K562 (cell line): Measurements from ENCODE around the gene GNRHR. TPM values are rescaled to one million over a fixed set of nuclear protein-coding genes. Genes with fewer than 3 reads are reported as not detected.

Experiments
- BCLAF1 ChIP-seq, 2 experiments: fragments of 450-650 bp in 1 of 2; IDR thresholded peaks; 2 replicates each; pipeline ENCODE4 v1.6.1; 2011 to 2017; ENCODE audit warnings: low read depth in 2 of 2, antibody characterized with exemption in 1 of 2, borderline replicate concordance in 1 of 2, low read length in 1 of 2, mild to moderate bottlenecking in 1 of 2, mixed read lengths in 1 of 2; ENCODE audit not compliant: control insufficient read depth in 1 of 2
- CUX1 ChIP-seq: fragments of 200-800 bp; sonication (Bioruptor generic); IDR thresholded peaks from 2 replicates; pipeline ENCODE4 v1.6.1; 2016; ENCODE audit warnings: missing genetic modification characterization, missing compliant biosample characterization
- HES1 ChIP-seq: fragments of 450-650 bp; IDR thresholded peaks from 2 replicates; pipeline ENCODE4 v1.6.1; 2016; ENCODE audit warnings: low read depth, mild to moderate bottlenecking, moderate library complexity
- IRF2 ChIP-seq: sonication (generic); formaldehyde crosslinking; IDR thresholded peaks from 2 replicates; pipeline ENCODE4 v1.8.1; 2022; ENCODE audit warnings: mild to moderate bottlenecking, missing genetic modification reagents
- MBD1 ChIP-seq: fragments of 250-450 bp; sonication (Bioruptor Pico); IDR thresholded peaks from 2 replicates; pipeline ENCODE4 v1.8.0; 2022; ENCODE audit warnings: inconsistent platforms
- PREB ChIP-seq: sonication (generic); formaldehyde crosslinking; IDR thresholded peaks from 2 replicates; pipeline ENCODE4 v1.8.1; 2023; ENCODE audit warnings: mild to moderate bottlenecking, missing genetic modification reagents
- RBM22 ChIP-seq: fragments of 200-400 bp; formaldehyde crosslinking; IDR thresholded peaks from 2 replicates; pipeline ENCODE4 v1.6.1; 2018; ENCODE audit warnings: low read length, low read depth; ENCODE audit not compliant: poor library complexity, severe bottlenecking
- RFX1 ChIP-seq: fragments of 450-650 bp; IDR thresholded peaks from 2 replicates; pipeline ENCODE4 v1.6.1; 2016; ENCODE audit warnings: mild to moderate bottlenecking, moderate library complexity
- ZBTB1 ChIP-seq: sonication (generic); formaldehyde crosslinking; IDR thresholded peaks from 2 replicates; pipeline ENCODE4 v1.8.1; 2023; ENCODE audit warnings: missing genetic modification reagents, low read depth, mild to moderate bottlenecking, borderline replicate concordance
- ZNF121 ChIP-seq: sonication (generic); formaldehyde crosslinking; conservative IDR thresholded peaks from 2 replicates; pipeline ENCODE4 v1.8.0; 2022; ENCODE audit warnings: missing genetic modification reagents
- ZNF165 ChIP-seq: fragments of 250-450 bp; sonication (Bioruptor Pico); IDR thresholded peaks from 2 replicates; pipeline ENCODE4 v1.4.0; 2020; ENCODE audit warnings: borderline replicate concordance
- ZNF511 ChIP-seq: sonication (generic); formaldehyde crosslinking; IDR thresholded peaks from 2 replicates; pipeline ENCODE4 v1.8.0; 2022; ENCODE audit warnings: mild to moderate bottlenecking, missing genetic modification reagents
- polyA plus RNA-seq, 8 experiments: library from polyadenylated mRNA; depleted of rRNA in 4 of 8; stranded (reverse) in 5 of 8; unstranded in 3 of 8; fragments of >200 nt; fragmentation: Nextera tagmentation in 2 of 8; fragmentation: Illumina TruSeq in 1 of 8; extraction: Ambion mirVana in 2 of 8; extraction: Trizol in 1 of 8; gene quantifications; 2 replicates each; pipeline versions ENCODE4 v1.2.1 to v1.2.3, GENCODE V29; 2011 to 2014; ENCODE audit warnings: inconsistent platforms in 1 of 8, missing spikeins in 1 of 8
- total RNA-seq, 7 experiments: library from RNA; depleted of rRNA in 6 of 7; stranded (reverse); fragments of >200 nt in 6 of 7; fragmentation: Illumina TruSeq in 2 of 7; extraction: Trizol in 2 of 7; gene quantifications; 2 replicates each; pipeline versions ENCODE4 v1.2.1 to v1.2.3, GENCODE V29; 2011 to 2021; ENCODE audit warnings: low replicate concordance in 1 of 7

The GNRHR gene
- total and polyA plus RNA-seq, 9 of the 15 experiments (the other 6 are each of a cell fraction or from before 2014, with no cell fraction given), result 0.06 to 0.13 TPM; not detected in 7

GRCh38 chr4:67721770-67722597 is 32.2 kb downstream of the GNRHR start (continued):
- TF ChIP-seq RBM22, result no peak
- TF ChIP-seq ZBTB1 (CRISPR knock-in tag), result no peak
- TF ChIP-seq CUX1 (CRISPR knock-in tag), result peak; percentile 100
- peak; percentile 100 for TF ChIP-seq MBD1 (CRISPR knock-in tag)
- no peak for TF ChIP-seq PREB (CRISPR knock-in tag)
- 0 out of 4 replicates have a peak, but pooled peaks of 1 of the 2 experiments have one; percentile 23 for TF ChIP-seq BCLAF1 (IDR thresholded peaks at IDR 0.05; ENCODE audit: borderline replicate concordance in 1 of 2, control insufficient read depth in 1 of 2, low read depth in 2 of 2, low read length in 1 of 2)
- TF ChIP-seq ZNF511 (CRISPR knock-in tag), result no peak
- TF ChIP-seq IRF2, result no peak
- TF ChIP-seq RFX1, result peak; percentile 98
- TF ChIP-seq ZNF121 (CRISPR knock-in tag), result no peak
- TF ChIP-seq HES1, result peak; percentile 45; the same call in 1 of the 2 replicates
- peak; percentile 100 for TF ChIP-seq ZNF165
